Measurements from ENCODE around the gene TWNK.

- TF ChIP-seq CTCF (tag by site-specific recombination; IDR thresholded peaks at IDR 0.05) (no peak), PRDM10 (tag by site-specific recombination; IDR thresholded peaks at IDR 0.05) (no peak), ZNF10 (tag by site-specific recombination; IDR thresholded peaks at IDR 0.05) (no peak), ATF2 (tag by site-specific recombination; IDR thresholded peaks at IDR 0.05; ENCODE audit: low read depth) (no peak), ZFP41 (tag by site-specific recombination; IDR thresholded peaks at IDR 0.05; ENCODE audit: borderline replicate concordance) (no peak), ZNF133 (tag by site-specific recombination; IDR thresholded peaks at IDR 0.05) (no peak), ZBTB44 (tag by site-specific recombination; IDR thresholded peaks at IDR 0.05) (no peak), ZNF449 (tag by site-specific recombination; IDR thresholded peaks at IDR 0.05) (no peak), REST (tag by site-specific recombination; IDR thresholded peaks at IDR 0.05) (no peak)
Observed at GRCh38 chr10:100977436-100977835, 9.9 kb upstream of the TWNK start.
